Smooth muscle cell of trachea (primary cell): ENCODE results near the gene UPF1. TPM values are rescaled to one million over a fixed set of nuclear protein-coding genes. Genes with fewer than 3 reads are reported as not detected.

Experiments used
- total RNA-seq: library from RNA; depleted of rRNA; stranded (reverse); fragments of >200 nt; gene quantifications from 2 replicates; pipeline ENCODE4 v1.2.1, GENCODE V29; 2014

The UPF1 gene
- total RNA-seq: 84.5 and 97.8 TPM in 2 replicates

DNA sequence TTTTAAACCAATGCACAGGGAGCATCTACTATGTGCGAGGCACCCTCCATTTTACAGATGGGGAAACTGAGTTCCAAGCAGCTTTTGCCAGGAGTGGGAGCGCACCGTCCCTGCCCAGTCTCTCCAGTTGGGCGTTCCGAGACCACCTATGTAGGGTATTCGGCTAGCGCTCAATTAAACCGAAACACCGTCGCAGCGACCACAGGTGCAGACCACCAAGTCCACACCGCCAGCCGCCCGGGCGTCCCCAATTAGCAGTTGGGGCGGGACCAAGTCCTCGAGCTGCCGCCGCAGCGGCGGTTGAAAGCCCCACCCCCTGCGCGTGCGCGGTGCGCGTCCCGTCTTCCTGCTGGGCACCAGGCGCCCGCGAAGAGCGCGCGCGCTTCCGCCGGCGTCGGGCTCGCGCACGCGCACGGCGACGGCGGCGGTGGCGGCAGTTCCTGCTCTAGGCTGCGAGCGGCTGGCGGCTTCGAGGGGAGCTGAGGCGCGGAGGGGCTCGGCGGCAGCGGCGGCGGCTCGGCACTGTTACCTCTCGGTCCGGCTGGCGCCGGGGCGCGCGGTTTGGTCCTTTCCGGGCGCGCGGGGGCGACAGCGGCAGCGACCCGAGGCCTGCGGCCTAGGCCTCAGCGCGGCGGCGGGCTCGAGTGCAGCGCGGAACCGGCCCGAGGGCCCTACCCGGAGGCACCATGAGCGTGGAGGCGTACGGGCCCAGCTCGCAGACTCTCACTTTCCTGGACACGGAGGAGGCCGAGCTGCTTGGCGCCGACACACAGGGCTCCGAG lies at the start of gene UPF1:
UPF1 (plus strand) TSS at position 436 of the 782 bp plus-strand sequence; CDS start at position 687, 251 bp downstream.

DNA sequence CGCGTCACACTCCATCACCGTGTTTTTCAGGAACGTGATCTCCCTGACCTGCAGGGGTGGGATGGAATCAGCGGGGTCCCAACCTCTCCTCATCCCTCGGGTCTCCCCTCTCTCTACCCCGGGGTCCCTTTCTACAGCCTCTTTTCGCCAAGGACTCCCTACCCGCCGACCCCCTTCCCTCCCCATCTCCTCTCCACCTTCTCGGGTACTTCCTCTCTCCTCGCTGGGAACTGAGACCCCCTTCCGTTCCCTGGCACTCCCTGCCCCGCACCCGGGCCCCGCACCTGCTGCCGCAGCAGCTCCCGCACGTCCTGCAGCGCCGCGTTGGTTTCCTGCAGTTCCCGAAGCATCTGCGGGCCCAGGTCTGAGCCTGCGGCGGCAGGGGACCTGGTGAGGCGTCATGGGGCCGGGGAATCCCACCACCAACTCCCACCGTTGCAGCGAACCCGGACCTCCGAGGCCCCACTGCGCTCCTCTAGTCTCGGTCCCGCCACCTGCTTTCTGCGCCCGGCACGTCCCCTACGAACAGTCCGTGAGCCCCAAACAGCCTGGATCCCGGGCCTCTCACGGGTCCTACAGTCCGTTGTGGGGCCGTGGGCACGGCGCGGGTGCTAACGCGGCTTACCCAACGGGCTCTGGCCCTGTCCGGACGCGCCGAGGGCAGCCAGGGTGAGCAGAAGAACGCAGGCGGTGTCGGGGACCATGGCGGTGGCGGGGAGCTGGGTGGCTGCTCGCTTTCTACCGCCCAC lies 41.0 kb upstream of the UPF1 start, which contains the start of gene COMP:
COMP (minus strand) TSS at position 740 of the 749 bp plus-strand sequence; CDS start at position 704, 36 bp downstream.

DNA sequence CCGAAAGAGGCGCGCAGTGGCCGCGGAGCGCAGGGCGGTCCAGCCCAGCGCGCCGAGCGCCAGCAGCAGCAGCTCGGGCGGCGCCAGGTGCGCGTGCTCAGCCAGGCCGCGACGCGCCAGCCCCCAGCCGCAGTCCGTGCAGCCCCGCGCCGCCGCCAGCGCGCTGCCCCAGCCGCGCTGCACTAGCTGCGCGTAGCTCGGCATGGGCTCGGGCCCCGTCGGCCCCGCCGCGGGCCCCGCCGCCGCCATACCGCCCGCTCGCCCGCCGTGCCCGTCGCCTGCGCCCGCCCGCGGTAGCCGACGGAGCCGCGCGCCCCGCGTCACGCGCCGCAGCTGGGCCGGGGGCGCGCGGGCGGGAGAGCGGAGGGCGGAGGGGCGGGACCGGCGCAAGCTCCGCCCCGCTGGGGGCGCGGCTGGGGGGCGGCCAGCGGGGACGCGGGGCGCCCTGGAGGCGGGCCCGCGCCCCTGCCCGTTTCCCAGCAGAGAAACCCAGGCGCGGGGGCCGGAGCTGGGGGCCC lies 64.1 kb downstream of the UPF1 start, which contains the start of gene CERS1:
CERS1 (minus strand) TSS at position 335 of the 518 bp plus-strand sequence; CDS start at position 249, 86 bp downstream.

Other genes starting within 250 kb of the UPF1 start
- gene REX1BD, start 243.2 kb upstream of the UPF1 start, total RNA-seq: 49.8 and 63.1 TPM in 2 replicates
- 9.5 and 28.8 TPM in 2 replicates for gene CRLF1, start 225.2 kb upstream of the UPF1 start, total RNA-seq
- 0.29 and 4.6 TPM in 2 replicates for gene TMEM59L, start 219.1 kb upstream of the UPF1 start, total RNA-seq
- gene KLHL26, start 194.9 kb upstream of the UPF1 start, total RNA-seq: 8.3 and 16.7 TPM in 2 replicates
- gene CRTC1, start 148.3 kb upstream of the UPF1 start, total RNA-seq: 2.6 and 6.8 TPM in 2 replicates
- gene COMP, start 40.7 kb upstream of the UPF1 start, total RNA-seq: 0.15 and 0.17 TPM in 2 replicates
- 0.29 and 2.5 TPM in 2 replicates for gene CERS1, start 64.2 kb downstream of the UPF1 start, total RNA-seq
- gene COPE, start 87.4 kb downstream of the UPF1 start, total RNA-seq: 224 and 299 TPM in 2 replicates
- 45.2 and 50.3 TPM in 2 replicates for gene DDX49, start 87.8 kb downstream of the UPF1 start, total RNA-seq
- 76.1 and 86.0 TPM in 2 replicates for gene HOMER3, start 109.3 kb downstream of the UPF1 start, total RNA-seq
- 33.6 and 37.5 TPM in 2 replicates for gene SUGP2, start 201.6 kb downstream of the UPF1 start, total RNA-seq
- 43.2 TPM in 2 replicates for gene ARMC6, start 201.6 kb downstream of the UPF1 start, total RNA-seq
- 7.9 and 12.4 TPM in 2 replicates for gene SLC25A42, start 232.0 kb downstream of the UPF1 start, total RNA-seq